DND-41 (cell line): ENCODE data around the gene GRK3.

ENCODE experiments used
- EZH2 ChIP-seq: IDR thresholded peaks from 3 replicates; pipeline ENCODE4 v1.6.1; 2012; ENCODE audit warnings: borderline replicate concordance, low read depth, mild to moderate bottlenecking, moderate library complexity, low read length, inconsistent platforms; ENCODE audit not compliant: severe bottlenecking
- TF ChIP-seq, protein P1 (sequence below): IDR thresholded peaks from 2 replicates; pipeline ENCODE4 v1.5.1; 2012; ENCODE audit warnings: borderline replicate concordance, low read length, moderate library complexity, mild to moderate bottlenecking; ENCODE audit not compliant: poor library complexity, severe bottlenecking; ENCODE audit errors: extremely low read depth

DNA sequence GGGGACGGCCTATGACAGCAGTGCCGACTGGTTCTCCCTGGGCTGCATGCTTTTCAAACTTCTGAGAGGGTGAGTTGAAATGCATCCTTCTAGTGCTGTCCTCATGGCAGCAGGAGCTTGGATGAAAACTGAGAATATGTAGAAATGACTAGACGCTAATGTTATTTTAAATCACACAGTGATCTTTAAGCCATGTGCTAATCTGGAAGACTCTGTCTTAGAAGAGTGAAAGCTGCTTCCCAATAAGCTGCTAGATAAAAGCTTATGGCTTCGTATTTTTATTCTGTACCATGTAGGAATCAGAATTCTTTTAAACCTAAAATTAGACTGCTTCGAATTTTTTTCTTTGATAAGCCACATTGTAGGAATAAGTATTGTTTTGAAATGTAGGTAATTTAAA, 130.7 kb downstream of the GRK3 start:
- TF ChIP-seq, protein P1, sequence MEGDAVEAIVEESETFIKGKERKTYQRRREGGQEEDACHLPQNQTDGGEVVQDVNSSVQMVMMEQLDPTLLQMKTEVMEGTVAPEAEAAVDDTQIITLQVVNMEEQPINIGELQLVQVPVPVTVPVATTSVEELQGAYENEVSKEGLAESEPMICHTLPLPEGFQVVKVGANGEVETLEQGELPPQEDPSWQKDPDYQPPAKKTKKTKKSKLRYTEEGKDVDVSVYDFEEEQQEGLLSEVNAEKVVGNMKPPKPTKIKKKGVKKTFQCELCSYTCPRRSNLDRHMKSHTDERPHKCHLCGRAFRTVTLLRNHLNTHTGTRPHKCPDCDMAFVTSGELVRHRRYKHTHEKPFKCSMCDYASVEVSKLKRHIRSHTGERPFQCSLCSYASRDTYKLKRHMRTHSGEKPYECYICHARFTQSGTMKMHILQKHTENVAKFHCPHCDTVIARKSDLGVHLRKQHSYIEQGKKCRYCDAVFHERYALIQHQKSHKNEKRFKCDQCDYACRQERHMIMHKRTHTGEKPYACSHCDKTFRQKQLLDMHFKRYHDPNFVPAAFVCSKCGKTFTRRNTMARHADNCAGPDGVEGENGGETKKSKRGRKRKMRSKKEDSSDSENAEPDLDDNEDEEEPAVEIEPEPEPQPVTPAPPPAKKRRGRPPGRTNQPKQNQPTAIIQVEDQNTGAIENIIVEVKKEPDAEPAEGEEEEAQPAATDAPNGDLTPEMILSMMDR, result no peak
- no peak for TF ChIP-seq EZH2
